GM19193 (cell line): ENCODE data around the gene GUCA1C.

ENCODE experiments used
- POLR2A ChIP-seq: IDR thresholded peaks from 4 replicates; pipeline ENCODE4 v1.6.1; 2011; ENCODE audit not compliant: insufficient read depth, insufficient read length; ENCODE audit errors: extremely low read depth

GUCA1C gene, protein sequence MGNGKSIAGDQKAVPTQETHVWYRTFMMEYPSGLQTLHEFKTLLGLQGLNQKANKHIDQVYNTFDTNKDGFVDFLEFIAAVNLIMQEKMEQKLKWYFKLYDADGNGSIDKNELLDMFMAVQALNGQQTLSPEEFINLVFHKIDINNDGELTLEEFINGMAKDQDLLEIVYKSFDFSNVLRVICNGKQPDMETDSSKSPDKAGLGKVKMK

DNA sequence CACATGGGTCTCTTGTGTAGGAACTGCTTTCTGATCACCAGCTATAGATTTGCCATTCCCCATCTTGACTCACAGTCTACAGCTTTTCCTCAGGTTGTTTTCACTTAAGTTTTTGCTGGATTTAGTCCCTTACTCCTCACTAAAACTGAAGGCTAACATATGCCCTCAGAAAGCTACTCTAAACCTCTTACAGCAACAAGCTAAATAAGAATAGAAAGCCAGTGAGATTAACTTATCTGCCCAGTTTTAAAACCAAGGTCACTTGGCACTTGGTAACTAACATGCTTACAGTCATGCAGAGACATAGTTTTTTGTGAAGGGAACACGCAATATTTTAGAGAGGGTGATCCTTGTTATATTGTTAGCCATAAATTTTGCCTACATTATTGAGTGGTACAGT lies at the start of gene GUCA1C:
GUCA1C (minus strand) TSS at position 180 of the 400 bp plus-strand sequence; CDS start at position 63, 117 bp downstream.
- TF ChIP-seq POLR2A: no peak

DNA sequence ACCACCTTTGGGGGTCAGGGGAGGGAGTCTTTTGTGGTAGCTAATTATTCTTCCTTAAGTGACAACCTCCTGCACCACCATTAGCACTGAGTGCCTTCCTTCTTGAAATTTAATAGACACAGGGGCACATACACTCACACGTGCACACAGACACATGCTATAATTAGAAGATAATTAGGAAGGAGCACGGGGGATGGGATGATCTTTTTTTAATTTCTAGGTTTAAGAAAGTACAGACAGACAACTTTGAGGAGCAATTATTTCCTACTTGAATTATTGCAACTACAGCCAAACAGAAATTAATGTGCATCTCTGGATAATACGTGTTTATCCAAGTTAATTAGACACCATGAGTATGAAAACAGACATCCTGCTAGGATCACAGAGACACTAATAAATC lies 44.8 kb upstream of the GUCA1C start:
- TF ChIP-seq POLR2A: no peak

DNA sequence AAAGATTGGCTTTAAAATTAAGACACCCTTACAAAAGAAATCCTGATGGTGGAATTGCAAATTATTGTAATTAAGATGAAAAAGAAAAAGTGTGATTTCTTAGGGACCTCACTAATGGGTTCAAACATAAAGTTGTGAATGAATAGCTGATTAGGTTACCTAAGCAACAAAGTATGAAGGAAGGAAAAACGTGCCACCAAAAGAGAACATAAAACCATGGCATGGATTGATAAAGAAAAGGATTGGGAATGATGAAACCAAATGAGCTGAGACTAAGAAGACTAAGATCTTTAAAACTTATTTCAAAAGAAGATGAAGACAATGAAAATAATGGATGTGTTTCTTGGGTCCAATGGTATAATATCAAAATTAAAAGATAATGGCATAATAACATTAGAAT lies 32.2 kb upstream of the GUCA1C start:
- TF ChIP-seq POLR2A: no peak

GRCh38 chr3:108983051-108983450 lies 29.4 kb upstream of the GUCA1C start:
- no peak for TF ChIP-seq POLR2A

- no peak for TF ChIP-seq POLR2A
Measured at GRCh38 chr3:108976058-108976457, 22.4 kb upstream of the GUCA1C start.

DNA sequence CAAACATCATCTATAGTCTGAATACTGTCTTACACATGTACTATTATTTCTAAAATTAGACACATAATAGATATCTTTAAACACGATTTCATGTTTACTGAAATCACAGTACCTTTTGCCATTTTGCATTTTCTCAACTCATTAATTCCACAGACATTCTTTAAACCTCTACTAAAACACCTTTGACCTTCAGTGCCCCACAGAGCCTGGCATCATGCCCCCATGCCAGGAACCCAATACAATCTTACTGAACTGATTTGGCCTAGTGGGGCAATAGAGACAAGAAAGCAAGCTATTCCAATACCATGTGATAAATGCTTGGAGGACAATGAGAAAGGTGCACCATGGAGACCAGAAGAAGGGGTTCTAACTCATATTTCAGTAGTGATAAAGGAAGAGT lies 19.3 kb upstream of the GUCA1C start:
- no peak for TF ChIP-seq POLR2A

DNA sequence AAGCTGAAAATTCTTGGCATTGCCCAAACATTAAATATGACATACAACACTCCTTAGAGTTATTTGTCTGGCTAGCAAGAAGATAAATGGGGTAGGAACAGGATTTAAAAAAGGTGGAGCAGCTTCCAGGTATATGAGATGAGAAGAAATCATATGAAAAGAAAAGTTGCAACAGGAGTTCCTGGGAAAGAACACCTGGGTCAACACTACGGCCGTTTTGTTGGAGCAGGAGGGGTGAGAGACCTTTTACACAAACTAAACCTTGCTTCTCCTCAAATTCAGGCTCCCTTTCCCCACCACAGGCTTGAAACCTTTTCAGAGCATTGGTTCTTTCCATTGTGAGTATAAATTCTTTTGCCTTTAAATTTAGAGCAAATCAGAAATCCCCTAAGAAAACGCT lies 18.8 kb upstream of the GUCA1C start:
- no peak for TF ChIP-seq POLR2A

DNA sequence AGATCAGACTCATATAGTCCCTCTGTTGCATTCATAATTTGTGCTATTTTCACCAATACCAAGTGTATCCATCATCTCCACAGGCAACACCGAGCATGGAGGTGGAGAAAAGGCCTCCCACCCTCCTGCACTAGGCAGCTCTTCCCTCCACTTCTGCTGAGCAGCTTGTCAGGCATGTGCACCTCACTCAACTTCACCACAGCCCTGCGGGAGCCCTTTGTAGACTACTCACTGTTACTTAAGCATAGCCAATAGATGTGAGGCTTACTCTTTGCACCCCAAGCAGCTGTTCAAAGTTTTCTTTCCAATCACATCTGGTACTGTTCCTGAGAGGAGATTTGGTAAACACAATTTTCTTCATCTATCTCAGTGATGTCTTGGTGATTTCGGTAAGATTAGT lies 16.9 kb upstream of the GUCA1C start:
- no peak for TF ChIP-seq POLR2A

- TF ChIP-seq POLR2A: no peak
Measured at GRCh38 chr3:108966773-108967172, 13.1 kb upstream of the GUCA1C start.

- no peak for TF ChIP-seq POLR2A
Measured at GRCh38 chr3:108959017-108959416, 5.3 kb upstream of the GUCA1C start.

- TF ChIP-seq POLR2A: no peak
Measured at GRCh38 chr3:108953210-108953609, 469 bp downstream of the GUCA1C start.

DNA sequence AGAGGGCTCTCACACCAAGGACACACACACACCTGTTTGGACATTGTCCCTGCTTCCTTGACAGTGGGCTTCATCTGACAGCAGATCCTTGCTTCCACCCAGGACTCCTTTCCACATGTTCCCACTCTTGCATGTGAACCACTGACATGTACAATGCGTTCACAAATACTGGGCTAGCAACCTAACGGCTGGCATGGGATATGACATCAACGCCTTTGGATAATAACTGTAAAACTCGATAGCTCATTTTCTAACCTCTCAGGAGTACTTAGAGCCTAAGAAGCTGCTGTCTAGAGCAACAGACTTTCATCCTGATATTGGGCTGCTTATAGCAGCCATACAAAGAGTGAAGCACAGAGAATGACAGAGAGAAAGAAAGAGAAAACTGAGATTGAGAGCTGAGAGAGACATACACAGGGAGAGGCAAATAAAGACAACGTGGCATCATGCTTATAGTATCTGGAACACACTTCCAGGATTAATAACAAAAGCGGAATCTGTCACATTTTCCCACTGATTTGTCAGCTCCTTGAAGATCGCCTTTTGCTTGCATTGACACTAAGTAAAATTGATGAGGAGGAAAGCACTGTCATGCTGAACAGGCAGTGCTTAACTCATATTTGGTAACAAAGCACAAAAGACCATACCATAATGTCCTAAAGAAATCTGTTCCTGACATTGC lies 1.7 kb downstream of the GUCA1C start:
- no peak for TF ChIP-seq POLR2A

- no peak for TF ChIP-seq POLR2A
Measured at GRCh38 chr3:108947855-108948254, 5.8 kb downstream of the GUCA1C start.

DNA sequence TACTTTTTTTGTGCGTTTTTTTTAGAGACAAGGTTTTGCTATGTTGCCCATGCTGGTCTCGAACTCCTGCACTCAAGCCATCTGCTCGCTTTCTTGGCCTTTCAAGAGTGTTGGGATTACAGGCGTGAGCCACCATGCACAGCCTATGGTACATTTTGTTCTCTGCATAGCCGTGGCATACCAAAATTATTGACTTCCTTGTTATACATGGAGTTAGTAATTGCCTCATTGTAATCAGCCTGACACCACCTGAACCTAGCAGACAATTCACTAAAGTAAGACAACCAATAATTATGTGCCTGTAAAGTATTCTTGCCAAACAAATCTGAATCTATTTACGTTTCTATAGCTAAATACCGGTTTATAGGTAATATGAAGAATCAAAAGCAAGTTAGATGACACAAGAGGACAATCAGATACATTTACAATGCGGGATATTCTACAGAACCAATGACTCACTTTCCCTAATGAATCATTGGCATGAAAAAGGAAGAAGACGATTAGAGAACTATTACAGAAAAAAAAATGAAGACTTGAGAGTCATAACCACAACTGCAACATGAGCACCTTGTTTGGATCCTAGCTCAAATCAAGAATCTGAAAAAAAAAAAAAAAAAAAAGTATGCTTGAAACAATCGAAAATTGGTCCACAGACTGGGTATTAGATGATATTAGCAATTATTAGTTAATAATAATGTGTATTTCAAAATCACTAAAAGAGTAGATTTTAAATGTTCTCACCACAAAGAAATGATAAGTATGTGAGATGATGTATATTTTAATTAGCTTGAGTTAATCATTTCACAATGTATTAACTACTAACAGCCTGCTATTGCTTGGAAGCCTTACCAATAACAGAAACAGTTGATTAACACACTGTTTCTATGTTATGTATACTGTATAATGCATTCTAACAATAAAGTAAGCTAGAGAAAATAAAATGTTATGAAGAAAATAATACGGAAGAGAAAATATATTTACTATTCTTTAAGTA lies 7.1 kb downstream of the GUCA1C start:
- TF ChIP-seq POLR2A: no peak

DNA sequence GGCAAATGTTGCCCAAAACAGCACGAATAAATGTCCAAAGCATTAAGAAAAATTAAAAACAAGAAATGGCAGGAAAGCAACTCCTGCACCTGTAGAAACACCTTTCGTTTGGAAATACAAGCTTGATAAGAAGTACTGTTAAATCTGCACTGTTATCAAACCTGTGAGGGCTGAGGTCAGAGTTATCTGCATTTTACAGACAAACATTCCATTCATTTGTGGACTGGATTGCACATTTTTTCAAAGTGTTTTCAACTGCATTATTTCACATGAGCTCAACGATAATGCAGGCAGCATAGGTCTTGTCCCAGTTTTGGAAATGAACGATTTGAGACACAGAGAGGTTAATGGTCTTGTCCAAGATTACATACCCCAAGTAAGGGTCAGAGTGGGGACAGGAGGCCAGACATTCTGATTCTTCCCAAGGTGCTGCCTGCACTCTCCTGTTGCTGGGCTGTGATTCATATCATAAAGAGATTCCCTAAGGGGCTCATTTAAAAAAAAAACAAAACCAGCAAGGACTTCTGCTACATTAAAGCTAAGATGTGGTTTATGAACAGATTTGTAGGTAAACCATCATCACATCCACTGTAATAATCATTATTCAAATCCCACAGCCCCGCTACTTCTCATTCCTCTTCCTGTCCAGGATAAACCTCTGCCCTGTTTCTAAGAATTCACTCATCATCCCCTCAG lies 13.0 kb downstream of the GUCA1C start:
- TF ChIP-seq POLR2A: no peak
